GM19438 (cell line): ENCODE results near the gene ART3.
"Not testable (repeated sequence)": the region's sequence is repeated elsewhere in the genome, so short reads cannot be mapped to it uniquely, and the experiment has no call there.

Source experiments
- ATAC-seq: cut with Tn5 transposase; IDR thresholded peaks from one replicate; pipeline ENCODE4 v1.9.1; 2021; ENCODE audit warnings: low read depth; ENCODE audit not compliant: unreplicated experiment

Gene ART3

GRCh38 chr4:76074468-76074867 lies at the start of gene ART3:
ART3 (plus strand) TSS chr4:76074709; CDS start chr4:76075890, 1,181 bp downstream.
- no peak for ATAC-seq

- ATAC-seq, result no peak
These were observed 46.2 kb upstream of the ART3 start for GRCh38 chr4:76028350-76028765.

- no peak for ATAC-seq
These were observed 45.2 kb upstream of the ART3 start for GRCh38 chr4:76029300-76029699.

- no peak for ATAC-seq
These were observed 39.4 kb upstream of the ART3 start for GRCh38 chr4:76035141-76035540.

- no peak for ATAC-seq
These were observed 38.6 kb upstream of the ART3 start, which contains the start of gene CXCL11 for GRCh38 chr4:76035799-76036380. CXCL11 (minus strand) TSS chr4:76036070; CDS start chr4:76035987, 83 bp downstream.

GRCh38 chr4:76036855-76037254 lies 37.7 kb upstream of the ART3 start:
- no peak for ATAC-seq

GRCh38 chr4:76042241-76042998 lies 32.1 kb upstream of the ART3 start:
- ATAC-seq, result not testable (repeated sequence)

GRCh38 chr4:76043306-76043705 lies 31.2 kb upstream of the ART3 start:
- not testable (repeated sequence) for ATAC-seq

GRCh38 chr4:76044686-76045085 lies 29.8 kb upstream of the ART3 start:
- ATAC-seq, result not testable (repeated sequence)

GRCh38 chr4:76049860-76050416 lies 24.6 kb upstream of the ART3 start:
- not testable (repeated sequence) for ATAC-seq

- not testable (repeated sequence) for ATAC-seq
These were observed 23.9 kb upstream of the ART3 start for GRCh38 chr4:76050560-76051050.

GRCh38 chr4:76053730-76054129 lies 20.8 kb upstream of the ART3 start:
- no peak for ATAC-seq

GRCh38 chr4:76055016-76055415 lies 19.5 kb upstream of the ART3 start:
- ATAC-seq, result peak; percentile 97

- ATAC-seq, result no peak
These were observed 19.1 kb upstream of the ART3 start for GRCh38 chr4:76055421-76055820.

- ATAC-seq, result no peak
These were observed 16.2 kb upstream of the ART3 start for GRCh38 chr4:76058302-76058701.

GRCh38 chr4:76058888-76059426 lies 15.6 kb upstream of the ART3 start:
- ATAC-seq, result peak; percentile 31

GRCh38 chr4:76059750-76060149 lies 14.8 kb upstream of the ART3 start:
- no peak for ATAC-seq

- no peak for ATAC-seq
These were observed 14.0 kb upstream of the ART3 start for GRCh38 chr4:76060506-76060905.

GRCh38 chr4:76061421-76061820 lies 13.1 kb upstream of the ART3 start:
- ATAC-seq, result no peak

GRCh38 chr4:76061982-76062381 lies 12.5 kb upstream of the ART3 start:
- peak; percentile 73 for ATAC-seq

GRCh38 chr4:76066546-76066945 lies 8.0 kb upstream of the ART3 start:
- ATAC-seq, result no peak
